HG02759 (cell line): ENCODE results near the gene SRRM3.
"Not testable (repeated sequence)": the region's sequence is repeated elsewhere in the genome, so short reads cannot be mapped to it uniquely, and the experiment has no call there.

Experiments used
- ATAC-seq: cut with Tn5 transposase; IDR thresholded peaks from one replicate; pipeline ENCODE4 v1.9.1; 2021; ENCODE audit warnings: mild to moderate bottlenecking, moderate library complexity; ENCODE audit not compliant: unreplicated experiment

The SRRM3 gene

GRCh38 chr7:76201732-76202665, at the start of gene SRRM3:
TSS of gene SRRM3 (plus strand) at chr7:76201896. CDS start at chr7:76235067, 33,171 bp downstream.
- ATAC-seq, result peak; percentile 73

- ATAC-seq, result no peak
These were observed 49.8 kb upstream of the SRRM3 start for GRCh38 chr7:76151932-76152331.

GRCh38 chr7:76153571-76154230, 48.0 kb upstream of the SRRM3 start:
- ATAC-seq, result not testable (repeated sequence)

- ATAC-seq, result no peak
These were observed 45.8 kb upstream of the SRRM3 start for GRCh38 chr7:76155938-76156337.

GRCh38 chr7:76156992-76157685, 44.6 kb upstream of the SRRM3 start:
- not testable (repeated sequence) for ATAC-seq

- not testable (repeated sequence) for ATAC-seq
These were observed 43.3 kb upstream of the SRRM3 start for GRCh38 chr7:76158416-76158815.

GRCh38 chr7:76162416-76163170, 39.1 kb upstream of the SRRM3 start:
- ATAC-seq, result not testable (repeated sequence)

- not testable (repeated sequence) for ATAC-seq
These were observed 37.9 kb upstream of the SRRM3 start for GRCh38 chr7:76163812-76164211.

GRCh38 chr7:76165106-76165972, 36.4 kb upstream of the SRRM3 start:
- ATAC-seq, result no peak

GRCh38 chr7:76165973-76166403, 35.7 kb upstream of the SRRM3 start:
- ATAC-seq, result no peak

- ATAC-seq, result peak; percentile 87
These were observed 35.1 kb upstream of the SRRM3 start for GRCh38 chr7:76166404-76167255.

GRCh38 chr7:76173566-76174205, 28.0 kb upstream of the SRRM3 start:
- ATAC-seq, result no peak

GRCh38 chr7:76176951-76177350, 24.7 kb upstream of the SRRM3 start:
- not testable (repeated sequence) for ATAC-seq

- ATAC-seq, result no peak
These were observed 22.0 kb upstream of the SRRM3 start for GRCh38 chr7:76179686-76180085.

GRCh38 chr7:76182225-76182960, 19.3 kb upstream of the SRRM3 start:
- ATAC-seq, result no peak

GRCh38 chr7:76185187-76185896, 16.4 kb upstream of the SRRM3 start:
- ATAC-seq, result no peak

- ATAC-seq, result no peak
These were observed 14.4 kb upstream of the SRRM3 start for GRCh38 chr7:76187272-76187671.
